Activated CD8-positive, alpha-beta T cell treated with anti-CD3 and anti-CD28 coated beads for 36 hours (primary cell): Measurements from ENCODE around the gene PFDN4. TPM values are rescaled to one million over a fixed set of nuclear protein-coding genes. Genes with fewer than 3 reads are reported as not detected.

Experiments used
- ATAC-seq: fragments of 200-7000 bp; cut with Tn5 transposase; one replicate; pipeline ENCODE4 v1.10.0; 2021; ENCODE audit warnings: mild to moderate bottlenecking, moderate library complexity
- CTCF ChIA-PET: fragments of 350-600 bp; sonication (Branson Sonifier 250); formaldehyde crosslinking; loops from one replicate; lab custom pipeline; 2021; ENCODE audit warnings: antibody characterized with exemption; lab: Charles Lee
- POLR2A ChIA-PET: fragments of 350-600 bp; sonication (Branson Sonifier 250); formaldehyde crosslinking; loops from one replicate; lab custom pipeline; 2021; ENCODE audit warnings: antibody characterized with exemption; lab: Charles Lee
- DNase-seq: peaks from one replicate; pipeline ENCODE4 v3.0.0-alpha.2; 2020
- H3K27ac Mint-ChIP-seq: one replicate; pipeline ENCODE4 v1.8.0; 2021; ENCODE audit warnings: mild to moderate bottlenecking, mixed read lengths
- H3K27me3 Mint-ChIP-seq: one replicate; pipeline ENCODE4 v1.8.0; 2021; ENCODE audit warnings: mixed read lengths
- H3K36me3 Mint-ChIP-seq: one replicate; pipeline ENCODE4 v1.8.0; 2021; ENCODE audit warnings: low read depth, mixed read lengths
- H3K4me1 Mint-ChIP-seq: one replicate; pipeline ENCODE4 v1.8.0; 2021; ENCODE audit warnings: low read depth, mixed read lengths
- H3K4me3 Mint-ChIP-seq: one replicate; pipeline ENCODE4 v1.8.0; 2021; ENCODE audit warnings: mild to moderate bottlenecking, moderate library complexity, mixed read lengths
- H3K9me3 Mint-ChIP-seq: one replicate; pipeline ENCODE4 v1.8.0; 2021; ENCODE audit warnings: mixed read lengths
- intact Hi-C: fragments of 100-400 bp; cut with micrococcal nuclease; formaldehyde crosslinking; loops from one replicate; pipeline ENCODE4 v1.10.0; 2022
- total RNA-seq, 2 experiments: library from RNA; stranded (reverse); gene quantifications; one replicate each; pipeline ENCODE4 v1.2.3, GENCODE V29; 2021
- TF ChIP-seq, protein P1 (sequence below): fragments of 200-600 bp; IDR thresholded peaks from one replicate; pipeline ENCODE4 v1.8.0; 2022; ENCODE audit warnings: antibody characterized with exemption, mild to moderate bottlenecking

Gene PFDN4
- total RNA-seq, 2 experiments from 2014 or later, result 31.1 to 37.4 TPM

DNA sequence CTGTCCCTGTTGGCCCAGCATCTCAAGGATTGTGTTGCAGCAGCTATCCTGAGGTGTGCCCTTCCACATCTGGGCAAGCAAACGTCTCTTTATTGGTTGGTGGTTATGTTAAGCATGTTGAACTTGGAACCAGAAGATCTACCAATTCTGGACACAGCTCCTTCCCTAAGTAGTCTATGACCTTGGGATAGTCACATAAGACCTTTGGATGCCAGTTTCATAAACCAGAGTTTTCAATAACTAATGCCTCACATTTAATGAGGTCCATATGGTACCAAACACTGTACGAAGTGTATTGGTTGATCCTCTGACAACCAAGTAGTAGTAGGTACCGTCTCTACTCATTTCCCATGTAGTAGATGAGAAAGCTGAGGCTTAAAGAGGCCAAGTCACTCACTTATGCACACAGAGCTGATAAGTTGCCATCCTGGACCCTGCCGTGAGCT lies 37.8 kb upstream of the PFDN4 start:
- ChIA-PET CTCF (interaction anchor here (1.1 to 3.0 kb wide), 4 partner anchors 30 to 73 kb away, joined by 4 to 13 read pairs (median 7); no protein-coding TSS in a partner anchor), POLR2A (no interaction called here)
- intact Hi-C loops, result no loop called here
- H3K27me3 Mint-ChIP-seq, result peaks cover 62% of the 10 kb centered on the region
- H3K36me3 Mint-ChIP-seq, result no peaks in the 10 kb centered on the region
- peaks cover 11% of the 10 kb centered on the region for H3K4me1 Mint-ChIP-seq
- no peak overlapping the region for H3K27ac Mint-ChIP-seq
- TF ChIP-seq, protein P1, sequence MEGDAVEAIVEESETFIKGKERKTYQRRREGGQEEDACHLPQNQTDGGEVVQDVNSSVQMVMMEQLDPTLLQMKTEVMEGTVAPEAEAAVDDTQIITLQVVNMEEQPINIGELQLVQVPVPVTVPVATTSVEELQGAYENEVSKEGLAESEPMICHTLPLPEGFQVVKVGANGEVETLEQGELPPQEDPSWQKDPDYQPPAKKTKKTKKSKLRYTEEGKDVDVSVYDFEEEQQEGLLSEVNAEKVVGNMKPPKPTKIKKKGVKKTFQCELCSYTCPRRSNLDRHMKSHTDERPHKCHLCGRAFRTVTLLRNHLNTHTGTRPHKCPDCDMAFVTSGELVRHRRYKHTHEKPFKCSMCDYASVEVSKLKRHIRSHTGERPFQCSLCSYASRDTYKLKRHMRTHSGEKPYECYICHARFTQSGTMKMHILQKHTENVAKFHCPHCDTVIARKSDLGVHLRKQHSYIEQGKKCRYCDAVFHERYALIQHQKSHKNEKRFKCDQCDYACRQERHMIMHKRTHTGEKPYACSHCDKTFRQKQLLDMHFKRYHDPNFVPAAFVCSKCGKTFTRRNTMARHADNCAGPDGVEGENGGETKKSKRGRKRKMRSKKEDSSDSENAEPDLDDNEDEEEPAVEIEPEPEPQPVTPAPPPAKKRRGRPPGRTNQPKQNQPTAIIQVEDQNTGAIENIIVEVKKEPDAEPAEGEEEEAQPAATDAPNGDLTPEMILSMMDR, result no peak
- DNase-seq (no peak), ATAC-seq (no peak)
- no peaks in the 10 kb centered on the region for H3K9me3 Mint-ChIP-seq
- no peak overlapping the region for H3K4me3 Mint-ChIP-seq

DNA sequence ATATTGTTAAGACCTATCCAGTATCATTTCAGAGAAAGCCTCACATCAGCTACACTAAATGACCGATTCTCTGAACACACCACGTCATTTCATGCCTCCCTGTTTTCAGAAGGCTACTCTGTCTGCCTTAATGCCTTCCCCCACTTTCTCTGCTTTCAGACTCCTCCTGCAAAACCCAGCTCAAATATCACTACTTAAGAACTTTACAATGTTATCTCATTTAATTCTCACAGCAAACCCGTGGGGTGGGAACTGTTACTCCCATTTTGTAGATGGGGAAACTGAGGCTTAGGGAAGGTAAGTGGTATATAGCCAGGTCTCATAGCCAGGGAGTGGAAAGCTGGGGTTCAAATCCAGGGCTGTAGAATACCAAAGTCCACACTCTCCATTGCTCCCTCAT lies 36.9 kb upstream of the PFDN4 start:
- no peak overlapping the region for H3K27ac Mint-ChIP-seq
- ATAC-seq (no peak), DNase-seq (no peak)
- H3K4me1 Mint-ChIP-seq, result peaks cover 11% of the 10 kb centered on the region
- ChIA-PET CTCF (interaction anchor here (1.9 to 3.0 kb wide), 3 partner anchors 29 to 74 kb away, joined by 4 to 13 read pairs (median 10); no protein-coding TSS in a partner anchor), POLR2A (no interaction called here)
- intact Hi-C loops, result no loop called here
- TF ChIP-seq, protein P1, result no peak
- no peaks in the 10 kb centered on the region for H3K9me3 Mint-ChIP-seq
- H3K27me3 Mint-ChIP-seq, result peaks cover 66% of the 10 kb centered on the region
- no peaks in the 10 kb centered on the region for H3K36me3 Mint-ChIP-seq
- H3K4me3 Mint-ChIP-seq, result no peak overlapping the region

DNA sequence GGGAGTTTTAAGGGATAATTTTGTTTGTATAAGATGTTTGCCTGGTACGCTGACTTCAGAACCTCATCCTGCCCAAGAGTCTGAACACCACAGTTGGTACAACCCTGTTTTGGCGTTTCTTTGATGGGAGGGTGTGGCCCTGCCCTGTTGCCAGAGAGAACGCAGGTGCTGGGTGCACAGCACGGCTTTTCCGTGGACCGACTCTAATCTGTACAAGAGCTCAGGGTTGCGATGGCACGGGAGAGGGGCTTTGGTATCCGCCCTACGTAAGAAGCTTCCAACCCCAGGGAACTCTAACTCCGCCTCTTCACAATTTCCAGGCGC lies 35.4 kb upstream of the PFDN4 start:
- ChIA-PET CTCF (interaction anchor here (1.0 kb wide), 1 partner anchor 68 kb away, joined by 3 read pairs; no protein-coding TSS in a partner anchor), POLR2A (no interaction called here)
- Mint-ChIP-seq H3K4me3 (no peak overlapping the region), H3K27me3 (peaks cover 72% of the 10 kb centered on the region), H3K27ac (no peak overlapping the region), H3K36me3 (no peaks in the 10 kb centered on the region), H3K9me3 (no peaks in the 10 kb centered on the region), H3K4me1 (peaks cover 11% of the 10 kb centered on the region)
- ATAC-seq (no peak), DNase-seq (no peak)
- intact Hi-C loops, result no loop called here
- TF ChIP-seq, protein P1, result no peak

DNA sequence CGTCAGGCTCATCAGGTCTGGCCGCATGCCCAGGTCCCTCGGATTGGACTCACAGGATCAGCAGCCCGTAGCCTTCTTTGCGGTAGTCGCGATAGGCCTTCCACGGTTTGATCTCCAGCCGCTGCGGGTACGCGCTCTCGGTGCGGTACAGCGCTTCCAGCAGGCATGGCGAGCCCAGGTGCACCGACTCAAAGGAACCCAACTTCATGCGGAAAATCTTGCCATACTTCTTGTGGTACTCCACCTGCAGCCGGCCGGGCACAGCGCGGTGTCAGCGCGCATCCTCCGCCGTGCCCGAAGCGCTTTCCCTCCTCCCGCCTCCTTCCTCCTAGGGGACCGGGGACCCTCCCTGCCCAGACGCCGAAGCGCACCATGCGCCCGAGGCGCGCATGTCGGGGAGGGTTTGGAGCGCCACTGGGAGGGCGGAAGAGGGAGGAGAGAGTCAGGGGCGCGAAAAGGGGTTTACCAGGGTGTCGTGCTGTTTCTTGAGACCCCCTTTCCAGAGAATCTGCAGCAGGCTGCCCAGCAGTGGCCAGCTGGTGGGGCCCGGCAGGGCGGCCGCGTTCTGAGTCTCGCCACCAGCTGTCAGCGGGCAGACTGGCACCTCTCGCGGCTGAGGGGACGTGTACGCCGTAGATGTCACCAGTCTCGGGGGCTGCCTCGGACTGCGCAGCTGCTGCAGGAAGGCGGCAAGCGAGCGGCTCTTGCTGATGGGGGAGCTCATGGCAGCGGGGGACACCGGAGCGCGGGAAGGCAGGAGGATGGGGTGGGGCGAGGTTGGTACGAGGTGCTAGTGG lies 34.8 kb upstream of the PFDN4 start:
- Mint-ChIP-seq H3K27me3 (peaks cover 68% of the 10 kb centered on the region), H3K9me3 (no peaks in the 10 kb centered on the region), H3K27ac (no peak overlapping the region), H3K4me3 (peak overlapping the region; percentile 28), H3K4me1 (peaks cover 11% of the 10 kb centered on the region), H3K36me3 (no peaks in the 10 kb centered on the region)
- intact Hi-C loops, result no loop called here
- TF ChIP-seq, protein P1, result no peak
- DNase-seq, result peak; percentile 30
- ATAC-seq, result peak; percentile 47
- CTCF ChIA-PET, result interaction anchor here (1.0 kb wide), 1 partner anchor 68 kb away, joined by 3 read pairs; no protein-coding TSS in a partner anchor
- POLR2A ChIA-PET, result no interaction called here
